Measurements from ENCODE around the gene FBXO34.
"Not testable (repeated sequence)": the region's sequence is repeated elsewhere in the genome, so short reads cannot be mapped to it uniquely, and the experiment has no call there.

Gene FBXO34

GRCh38 chr14:55312379-55313030 lies 41.3 kb downstream of the FBXO34 start:
- DNase-seq = not testable (repeated sequence)

GRCh38 chr14:55313480-55313879 lies 42.3 kb downstream of the FBXO34 start:
- DNase-seq = no peak

- DNase-seq = no peak
Measured at GRCh38 chr14:55314449-55314848, 43.2 kb downstream of the FBXO34 start.

GRCh38 chr14:55316564-55316963 lies 45.3 kb downstream of the FBXO34 start:
- DNase-seq = no peak

GRCh38 chr14:55317542-55318306 lies 46.5 kb downstream of the FBXO34 start:
- DNase-seq = no peak

GRCh38 chr14:55318694-55319093 lies 47.5 kb downstream of the FBXO34 start:
- DNase-seq = no peak

GRCh38 chr14:55323910-55324309 lies 52.7 kb downstream of the FBXO34 start:
- DNase-seq = no peak

GRCh38 chr14:55324812-55325211 lies 53.6 kb downstream of the FBXO34 start:
- no peak for DNase-seq

GRCh38 chr14:55327179-55327578 lies 56.0 kb downstream of the FBXO34 start:
- DNase-seq = no peak

- no peak for DNase-seq
Measured at GRCh38 chr14:55328317-55328716, 57.1 kb downstream of the FBXO34 start.

GRCh38 chr14:55329999-55330710 lies 58.9 kb downstream of the FBXO34 start:
- DNase-seq = no peak

GRCh38 chr14:55332654-55333570 lies 61.7 kb downstream of the FBXO34 start:
- DNase-seq = no peak

GRCh38 chr14:55333711-55334485 lies 62.7 kb downstream of the FBXO34 start:
- no peak for DNase-seq

GRCh38 chr14:55336162-55336561 lies 64.9 kb downstream of the FBXO34 start:
- no peak for DNase-seq

- DNase-seq = no peak
Measured at GRCh38 chr14:55336691-55337090, 65.5 kb downstream of the FBXO34 start.

- no peak for DNase-seq
Measured at GRCh38 chr14:55339770-55340169, 68.5 kb downstream of the FBXO34 start.

GRCh38 chr14:55340482-55340881 lies 69.3 kb downstream of the FBXO34 start:
- no peak for DNase-seq

- no peak for DNase-seq
Measured at GRCh38 chr14:55341781-55342180, 70.6 kb downstream of the FBXO34 start.

- not testable (repeated sequence) for DNase-seq
Measured at GRCh38 chr14:55344582-55345163, 73.5 kb downstream of the FBXO34 start.

- no peak for DNase-seq
Measured at GRCh38 chr14:55347040-55347439, 75.8 kb downstream of the FBXO34 start.

- no peak for DNase-seq
Measured at GRCh38 chr14:55347748-55348147, 76.5 kb downstream of the FBXO34 start.
